ENCODE data around the gene CSNK1E. TPM values are rescaled to one million over a fixed set of nuclear protein-coding genes. Genes with fewer than 3 reads are reported as not detected.

CSNK1E gene
- total RNA-seq, 1 experiment from 2014 or later, result 178 TPM

DNA sequence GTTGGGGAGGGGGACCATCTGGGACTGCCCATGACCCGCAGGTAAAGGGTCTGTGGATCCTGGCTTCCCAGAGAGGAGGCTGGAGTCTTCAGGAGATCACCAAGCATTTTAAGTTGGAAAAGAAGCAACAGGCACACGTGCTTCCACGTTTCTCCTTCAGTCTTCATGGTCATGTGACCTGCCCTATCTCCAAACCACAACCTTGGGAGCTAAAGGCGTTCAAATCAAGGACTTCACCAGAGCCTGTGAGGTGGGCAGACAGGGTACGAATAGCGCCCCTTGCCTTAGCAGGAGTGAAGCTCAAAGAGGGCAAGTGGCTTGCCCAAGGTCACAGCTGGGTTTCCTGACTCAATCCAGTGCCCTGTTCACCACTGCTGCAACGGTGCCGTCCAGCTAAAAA is 51.1 kb downstream of the CSNK1E start:
- H3K27ac Mint-ChIP-seq (ENCODE audit: unreplicated experiment), result no peak overlapping the region

GRCh38 chr22:38264322-38264843 is 52.9 kb downstream of the CSNK1E start:
- BruUV-seq (replicated peaks), result no TSS peak
- Mint-ChIP-seq H3K4me3 (ENCODE audit: low read depth, unreplicated experiment) (no peak overlapping the region), H3K36me3 (ENCODE audit: insufficient read depth, unreplicated experiment) (peaks cover 46% of the 10 kb centered on the region), H3K27ac (ENCODE audit: unreplicated experiment) (no peak overlapping the region), H3K9me3 (ENCODE audit: low read depth, unreplicated experiment) (no peaks in the 10 kb centered on the region), H3K27me3 (ENCODE audit: unreplicated experiment) (no peaks in the 10 kb centered on the region), H3K4me1 (ENCODE audit: low read depth, unreplicated experiment) (peaks cover 32% of the 10 kb centered on the region)
- DNase-seq, result no peak
- CTCF ChIA-PET, result no interaction called here
- intact Hi-C loops (cut with micrococcal nuclease; ENCODE audit: unreplicated experiment), result no loop called here
- TF ChIP-seq, protein P1, sequence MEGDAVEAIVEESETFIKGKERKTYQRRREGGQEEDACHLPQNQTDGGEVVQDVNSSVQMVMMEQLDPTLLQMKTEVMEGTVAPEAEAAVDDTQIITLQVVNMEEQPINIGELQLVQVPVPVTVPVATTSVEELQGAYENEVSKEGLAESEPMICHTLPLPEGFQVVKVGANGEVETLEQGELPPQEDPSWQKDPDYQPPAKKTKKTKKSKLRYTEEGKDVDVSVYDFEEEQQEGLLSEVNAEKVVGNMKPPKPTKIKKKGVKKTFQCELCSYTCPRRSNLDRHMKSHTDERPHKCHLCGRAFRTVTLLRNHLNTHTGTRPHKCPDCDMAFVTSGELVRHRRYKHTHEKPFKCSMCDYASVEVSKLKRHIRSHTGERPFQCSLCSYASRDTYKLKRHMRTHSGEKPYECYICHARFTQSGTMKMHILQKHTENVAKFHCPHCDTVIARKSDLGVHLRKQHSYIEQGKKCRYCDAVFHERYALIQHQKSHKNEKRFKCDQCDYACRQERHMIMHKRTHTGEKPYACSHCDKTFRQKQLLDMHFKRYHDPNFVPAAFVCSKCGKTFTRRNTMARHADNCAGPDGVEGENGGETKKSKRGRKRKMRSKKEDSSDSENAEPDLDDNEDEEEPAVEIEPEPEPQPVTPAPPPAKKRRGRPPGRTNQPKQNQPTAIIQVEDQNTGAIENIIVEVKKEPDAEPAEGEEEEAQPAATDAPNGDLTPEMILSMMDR (IDR thresholded peaks at IDR 0.05; ENCODE audit: unreplicated experiment), result no peak

More for the DNA sequence above, 51.1 kb downstream of the CSNK1E start:
- intact Hi-C loops (cut with micrococcal nuclease; ENCODE audit: unreplicated experiment), result no loop called here
- Mint-ChIP-seq H3K9me3 (ENCODE audit: low read depth, unreplicated experiment) (no peaks in the 10 kb centered on the region), H3K4me1 (ENCODE audit: low read depth, unreplicated experiment) (peaks cover 33% of the 10 kb centered on the region), H3K36me3 (ENCODE audit: insufficient read depth, unreplicated experiment) (peaks cover 50% of the 10 kb centered on the region), H3K27me3 (ENCODE audit: unreplicated experiment) (no peaks in the 10 kb centered on the region), H3K4me3 (ENCODE audit: low read depth, unreplicated experiment) (no peak overlapping the region)
- BruUV-seq (replicated peaks), result no TSS peak
- TF ChIP-seq, protein P1 (IDR thresholded peaks at IDR 0.05; ENCODE audit: unreplicated experiment), result no peak
- CTCF ChIA-PET, result no interaction called here
- DNase-seq, result no peak

DNA sequence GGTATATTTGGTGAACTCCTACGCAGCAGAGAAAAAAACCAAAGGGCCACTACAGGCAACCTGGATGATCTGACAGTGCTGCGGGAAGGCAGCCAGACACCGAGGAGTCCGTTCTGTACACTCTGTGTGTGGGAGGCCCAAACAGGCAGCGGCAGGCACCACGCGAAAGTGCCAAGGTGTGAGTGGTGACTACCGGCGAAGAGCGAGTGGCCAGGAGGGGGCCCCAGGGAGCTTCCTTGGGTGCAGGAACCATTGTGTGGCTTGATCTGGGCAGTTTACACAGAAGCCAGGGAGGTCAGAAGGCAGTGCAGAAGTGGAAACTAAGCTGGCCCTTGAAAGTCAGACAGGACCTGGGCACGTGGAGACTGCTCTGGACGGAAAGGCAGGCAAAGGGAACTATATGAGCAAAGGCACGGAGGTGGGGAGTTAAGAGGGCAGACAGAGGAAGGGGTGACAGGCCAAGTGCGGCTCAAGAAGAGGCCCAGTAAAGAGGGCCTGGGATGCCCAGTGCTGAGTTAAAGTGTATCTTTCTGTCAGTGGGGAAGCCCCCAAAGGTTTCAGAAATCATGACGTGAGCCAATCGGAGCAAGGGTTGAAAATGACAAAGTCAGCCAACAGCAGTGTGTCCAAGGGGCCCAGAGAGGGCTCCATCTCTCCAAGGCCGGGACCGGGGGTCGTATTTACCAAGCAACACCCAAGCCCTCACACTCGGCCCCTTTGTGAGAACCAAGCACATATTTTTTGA is 55.0 kb downstream of the CSNK1E start:
- BruUV-seq (replicated peaks), result no TSS peak
- DNase-seq, result peak; percentile 52
- Mint-ChIP-seq H3K27ac (ENCODE audit: unreplicated experiment) (peak overlapping the region; percentile 17), H3K9me3 (ENCODE audit: low read depth, unreplicated experiment) (no peaks in the 10 kb centered on the region), H3K36me3 (ENCODE audit: insufficient read depth, unreplicated experiment) (peaks cover 44% of the 10 kb centered on the region), H3K4me3 (ENCODE audit: low read depth, unreplicated experiment) (no peak overlapping the region), H3K27me3 (ENCODE audit: unreplicated experiment) (no peaks in the 10 kb centered on the region), H3K4me1 (ENCODE audit: low read depth, unreplicated experiment) (peaks cover 40% of the 10 kb centered on the region)
- CTCF ChIA-PET, result interaction anchor here (0.9 kb wide), 1 partner anchor 42 kb away, joined by 3 read pairs; no protein-coding TSS in a partner anchor
- intact Hi-C loops (cut with micrococcal nuclease; ENCODE audit: unreplicated experiment), result no loop called here
- TF ChIP-seq, protein P1 (IDR thresholded peaks at IDR 0.05; ENCODE audit: unreplicated experiment), result peak; percentile 38

DNA sequence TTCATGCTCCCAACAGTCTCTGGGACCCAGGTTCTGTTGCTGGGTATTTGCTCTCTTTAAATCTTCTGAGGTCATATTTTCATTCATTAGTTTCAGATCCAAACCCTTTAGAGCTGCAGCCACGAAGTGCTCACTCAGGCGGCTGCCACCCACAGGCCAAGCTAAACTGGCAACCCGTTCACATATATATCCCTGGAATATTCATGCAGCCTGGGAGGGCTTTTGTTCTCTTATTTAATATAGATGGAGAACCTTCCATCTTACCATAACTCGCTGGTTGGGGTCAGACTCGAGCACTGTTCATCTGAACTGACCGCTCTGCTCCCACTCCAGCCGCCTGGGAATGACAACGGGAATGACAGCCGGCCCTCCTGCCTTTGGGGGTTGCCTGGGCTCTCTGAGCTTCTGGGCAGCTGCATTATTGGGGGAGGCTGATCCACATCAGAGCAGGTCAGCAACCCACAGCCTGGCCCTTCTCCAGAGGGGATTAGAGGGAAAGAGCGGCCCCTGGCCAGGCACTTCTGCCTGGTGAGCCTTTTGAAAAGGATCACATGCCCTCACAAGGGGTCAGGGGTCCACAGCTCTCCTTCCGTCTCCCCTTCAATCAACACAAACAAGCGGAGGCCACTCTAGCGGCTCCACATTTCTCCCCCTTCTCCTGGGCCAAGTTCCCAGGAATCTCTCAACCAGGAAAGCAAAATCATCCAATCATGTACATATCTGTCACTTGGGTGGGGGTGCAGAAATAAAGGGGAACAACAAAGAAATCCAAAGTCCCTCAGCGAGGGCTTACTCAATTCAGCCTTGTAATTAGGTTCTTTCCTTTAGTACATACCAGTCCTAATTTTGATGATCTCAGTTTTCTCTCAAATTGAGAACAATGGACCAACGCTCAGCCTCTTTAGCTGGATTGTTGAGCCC is 56.2 kb downstream of the CSNK1E start:
- TF ChIP-seq, protein P1 (IDR thresholded peaks at IDR 0.05; ENCODE audit: unreplicated experiment), result no peak
- no peaks in the 10 kb centered on the region for H3K27me3 Mint-ChIP-seq (ENCODE audit: unreplicated experiment)
- CTCF ChIA-PET, result no interaction called here
- no peak overlapping the region for H3K27ac Mint-ChIP-seq (ENCODE audit: unreplicated experiment)
- no peak for DNase-seq
- intact Hi-C loops (cut with micrococcal nuclease; ENCODE audit: unreplicated experiment), result no loop called here
- no TSS peak for BruUV-seq (replicated peaks)
- no peaks in the 10 kb centered on the region for H3K9me3 Mint-ChIP-seq (ENCODE audit: low read depth, unreplicated experiment)
- H3K4me3 Mint-ChIP-seq (ENCODE audit: low read depth, unreplicated experiment), result no peak overlapping the region
- peaks cover 40% of the 10 kb centered on the region for H3K4me1 Mint-ChIP-seq (ENCODE audit: low read depth, unreplicated experiment)
- H3K36me3 Mint-ChIP-seq (ENCODE audit: insufficient read depth, unreplicated experiment), result peaks cover 44% of the 10 kb centered on the region
